ENCODE data around the gene RPA3.

DNA sequence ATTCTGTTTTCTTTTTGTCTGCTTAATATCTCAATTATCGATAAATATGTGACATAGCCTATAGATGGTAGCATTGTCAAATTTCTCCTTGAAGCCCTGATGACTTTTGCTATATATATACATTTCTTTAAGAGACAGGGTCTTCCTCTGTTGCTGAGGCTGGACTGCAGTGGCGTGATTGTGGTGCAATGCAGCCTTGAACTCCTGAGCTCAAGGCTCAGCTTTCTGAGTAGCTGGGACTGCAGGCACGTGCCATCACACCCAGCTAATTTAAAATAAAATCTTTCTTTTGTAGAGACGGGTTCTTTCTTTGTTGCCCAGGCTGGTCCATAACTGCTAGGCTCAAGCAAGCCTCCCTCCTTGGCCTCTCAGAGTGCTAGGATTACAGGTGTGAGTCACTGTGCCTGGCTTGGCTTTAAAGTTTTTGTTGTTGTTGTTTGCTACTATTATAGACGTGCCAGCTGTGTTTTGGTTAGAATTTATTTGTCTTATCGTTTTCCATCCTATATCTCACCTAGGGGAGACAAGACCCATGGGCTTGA lies 70.8 kb downstream of the RPA3 start:
- no peak for TF ChIP-seq POLR2A (IDR thresholded peaks at IDR 0.05)
- TF ChIP-seq, protein P1, sequence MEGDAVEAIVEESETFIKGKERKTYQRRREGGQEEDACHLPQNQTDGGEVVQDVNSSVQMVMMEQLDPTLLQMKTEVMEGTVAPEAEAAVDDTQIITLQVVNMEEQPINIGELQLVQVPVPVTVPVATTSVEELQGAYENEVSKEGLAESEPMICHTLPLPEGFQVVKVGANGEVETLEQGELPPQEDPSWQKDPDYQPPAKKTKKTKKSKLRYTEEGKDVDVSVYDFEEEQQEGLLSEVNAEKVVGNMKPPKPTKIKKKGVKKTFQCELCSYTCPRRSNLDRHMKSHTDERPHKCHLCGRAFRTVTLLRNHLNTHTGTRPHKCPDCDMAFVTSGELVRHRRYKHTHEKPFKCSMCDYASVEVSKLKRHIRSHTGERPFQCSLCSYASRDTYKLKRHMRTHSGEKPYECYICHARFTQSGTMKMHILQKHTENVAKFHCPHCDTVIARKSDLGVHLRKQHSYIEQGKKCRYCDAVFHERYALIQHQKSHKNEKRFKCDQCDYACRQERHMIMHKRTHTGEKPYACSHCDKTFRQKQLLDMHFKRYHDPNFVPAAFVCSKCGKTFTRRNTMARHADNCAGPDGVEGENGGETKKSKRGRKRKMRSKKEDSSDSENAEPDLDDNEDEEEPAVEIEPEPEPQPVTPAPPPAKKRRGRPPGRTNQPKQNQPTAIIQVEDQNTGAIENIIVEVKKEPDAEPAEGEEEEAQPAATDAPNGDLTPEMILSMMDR (IDR thresholded peaks at IDR 0.05), result no peak
- TF ChIP-seq POLR2AphosphoS5 (IDR thresholded peaks at IDR 0.05), result no peak

Measured in prostate gland (tissue), 2 donors.